ENCODE data around the gene SDC1. TPM values are rescaled to one million over a fixed set of nuclear protein-coding genes. Genes with fewer than 3 reads are reported as not detected.

SDC1 gene
- total RNA-seq, 4 donors from 2014 or later, result 729 to 864 (median 835) TPM

DNA sequence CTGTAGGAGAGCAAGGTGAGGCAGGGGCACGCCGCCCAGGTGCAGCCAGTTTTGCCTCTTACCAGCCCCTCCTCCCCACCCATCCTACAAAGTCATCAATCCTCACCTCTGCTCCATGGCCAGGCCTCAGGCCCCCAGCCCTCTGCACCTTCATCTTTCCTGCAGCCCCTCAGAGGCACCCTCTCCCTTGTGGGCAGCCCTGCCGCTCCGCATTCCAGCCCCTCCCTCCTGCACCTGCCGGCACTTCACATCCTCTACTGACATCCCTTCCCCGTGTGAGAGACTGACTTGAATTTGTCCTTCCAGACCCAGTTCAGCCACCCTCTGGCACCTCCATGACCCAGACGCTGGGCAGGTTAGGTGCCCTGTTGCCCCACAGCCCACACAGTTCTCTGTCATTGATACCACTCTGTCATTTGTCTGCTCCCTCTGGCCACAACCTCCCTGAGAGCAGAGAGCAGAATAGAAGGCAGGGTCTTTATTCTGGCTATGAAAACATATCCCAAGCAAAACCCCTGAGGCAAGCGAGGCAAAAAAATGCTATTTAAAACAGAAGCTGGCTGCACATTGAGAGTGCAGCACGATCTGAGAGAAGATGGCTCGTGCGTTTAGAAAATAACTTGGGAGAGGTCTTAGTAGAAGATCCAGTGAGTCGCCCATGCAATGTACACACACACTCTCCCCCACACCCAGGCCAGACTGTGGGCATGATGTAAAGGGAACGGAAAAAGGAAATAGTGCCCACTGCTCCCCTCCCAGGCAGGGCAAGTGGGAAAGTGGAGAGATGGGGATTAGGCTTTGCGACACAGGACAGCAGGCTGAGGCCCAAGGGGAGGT is 25.9 kb downstream of the SDC1 start:
- intact Hi-C loops (cut with DNase I; ENCODE audit: low total_unique reads), result no loop called here
- DNase-seq (ENCODE audit: low spot score in 2 of 2), result no peak
- WGBS, 2 donors, result 57 to 66% methylated on average over 14 of the region's 14 CpGs
- TF ChIP-seq, protein P1, sequence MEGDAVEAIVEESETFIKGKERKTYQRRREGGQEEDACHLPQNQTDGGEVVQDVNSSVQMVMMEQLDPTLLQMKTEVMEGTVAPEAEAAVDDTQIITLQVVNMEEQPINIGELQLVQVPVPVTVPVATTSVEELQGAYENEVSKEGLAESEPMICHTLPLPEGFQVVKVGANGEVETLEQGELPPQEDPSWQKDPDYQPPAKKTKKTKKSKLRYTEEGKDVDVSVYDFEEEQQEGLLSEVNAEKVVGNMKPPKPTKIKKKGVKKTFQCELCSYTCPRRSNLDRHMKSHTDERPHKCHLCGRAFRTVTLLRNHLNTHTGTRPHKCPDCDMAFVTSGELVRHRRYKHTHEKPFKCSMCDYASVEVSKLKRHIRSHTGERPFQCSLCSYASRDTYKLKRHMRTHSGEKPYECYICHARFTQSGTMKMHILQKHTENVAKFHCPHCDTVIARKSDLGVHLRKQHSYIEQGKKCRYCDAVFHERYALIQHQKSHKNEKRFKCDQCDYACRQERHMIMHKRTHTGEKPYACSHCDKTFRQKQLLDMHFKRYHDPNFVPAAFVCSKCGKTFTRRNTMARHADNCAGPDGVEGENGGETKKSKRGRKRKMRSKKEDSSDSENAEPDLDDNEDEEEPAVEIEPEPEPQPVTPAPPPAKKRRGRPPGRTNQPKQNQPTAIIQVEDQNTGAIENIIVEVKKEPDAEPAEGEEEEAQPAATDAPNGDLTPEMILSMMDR (IDR thresholded peaks at IDR 0.05), result no peak
- no peak for TF ChIP-seq POLR2A (IDR thresholded peaks at IDR 0.05)
- no peak overlapping the region for H3K4me3 ChIP-seq (ENCODE audit: low read depth, poor library complexity, severe bottlenecking)

DNA sequence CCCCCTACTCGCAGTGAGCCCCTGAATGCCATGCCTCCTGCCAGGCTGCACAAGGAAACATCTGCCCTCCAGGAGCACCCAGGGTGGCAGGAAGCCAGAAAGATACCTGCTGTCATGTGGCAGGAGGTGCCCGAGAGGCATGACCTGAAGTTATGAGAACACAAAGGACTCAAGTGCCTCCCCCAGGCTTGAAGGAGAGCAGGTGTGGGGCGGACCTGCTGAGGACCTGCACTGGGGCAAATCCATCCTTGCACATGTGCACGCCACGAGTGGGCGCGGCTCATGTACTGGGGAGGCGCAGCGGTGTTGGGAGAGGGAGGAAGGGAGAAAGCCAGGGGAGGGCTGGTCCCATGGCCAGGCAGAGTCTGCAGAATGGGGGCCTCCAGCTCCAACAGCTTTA is 26.9 kb downstream of the SDC1 start:
- WGBS, 2 donors, result 49 to 64% methylated on average over 9 of the region's 9 CpGs
- no peak overlapping the region for H3K4me3 ChIP-seq (ENCODE audit: low read depth, poor library complexity, severe bottlenecking)
- intact Hi-C loops (cut with DNase I; ENCODE audit: low total_unique reads), result no loop called here
- no peak for DNase-seq (ENCODE audit: low spot score in 2 of 2)
- no peak for TF ChIP-seq POLR2A (IDR thresholded peaks at IDR 0.05)
- TF ChIP-seq, protein P1 (IDR thresholded peaks at IDR 0.05), result no peak

DNA sequence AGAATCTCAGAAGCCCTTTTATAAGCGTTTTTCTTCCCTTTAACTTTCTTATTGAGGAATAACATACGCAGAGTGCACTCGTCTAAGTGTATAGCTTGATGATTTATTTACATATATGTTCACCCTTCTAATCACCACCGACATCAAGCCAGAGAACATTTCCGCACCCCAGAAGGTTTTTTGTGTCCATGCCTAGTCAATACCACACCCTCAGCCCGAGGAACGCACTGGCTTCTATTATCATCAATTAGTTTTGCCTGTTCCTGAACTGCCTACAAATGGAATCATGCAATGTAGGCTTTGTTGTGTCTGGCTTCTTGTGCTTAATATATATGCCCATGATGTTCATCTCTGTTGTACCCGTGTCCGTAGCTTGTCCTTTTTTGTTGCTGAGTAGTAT is 27.7 kb downstream of the SDC1 start:
- TF ChIP-seq, protein P1 (IDR thresholded peaks at IDR 0.05), result no peak
- TF ChIP-seq POLR2A (IDR thresholded peaks at IDR 0.05), result no peak
- H3K4me3 ChIP-seq (ENCODE audit: low read depth, poor library complexity, severe bottlenecking), result no peak overlapping the region
- WGBS, 2 donors, result 44 to 45% methylated on average over 9 of the region's 9 CpGs
- DNase-seq (ENCODE audit: low spot score in 2 of 2), result no peak
- intact Hi-C loops (cut with DNase I; ENCODE audit: low total_unique reads), result no loop called here

DNA sequence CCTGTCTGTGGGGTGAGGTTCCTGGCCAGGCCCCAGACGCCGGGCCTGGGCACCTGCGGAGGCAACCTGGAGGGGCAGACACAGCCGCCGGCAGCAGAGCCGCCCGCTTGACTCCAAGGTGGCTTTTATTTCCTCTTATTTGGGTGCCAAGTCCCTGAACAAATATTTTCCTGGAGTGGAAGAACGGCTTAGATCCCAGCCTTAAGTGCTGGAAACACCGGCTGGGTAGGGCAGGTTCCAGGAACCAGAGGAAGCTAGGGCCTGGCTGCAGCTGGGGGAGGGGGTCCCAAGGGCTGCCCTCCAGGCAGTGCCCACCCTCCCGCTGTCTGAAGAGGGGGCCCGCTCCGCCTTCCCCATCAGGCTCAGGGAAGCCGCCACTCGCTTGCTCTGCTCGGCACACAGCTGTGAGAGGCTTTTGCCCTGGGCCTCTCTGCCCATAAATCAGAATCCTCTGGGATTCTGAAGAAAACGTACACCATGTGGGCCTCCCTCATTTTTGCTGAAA is 28.2 kb downstream of the SDC1 start:
- DNase-seq (ENCODE audit: low spot score in 2 of 2), result no peak
- no peak overlapping the region for H3K4me3 ChIP-seq (ENCODE audit: low read depth, poor library complexity, severe bottlenecking)
- 42 to 53% methylated on average over 12 to 16 of the region's 16 CpGs for WGBS, 2 donors
- intact Hi-C loops (cut with DNase I; ENCODE audit: low total_unique reads), result no loop called here
- TF ChIP-seq, protein P1 (IDR thresholded peaks at IDR 0.05), result no peak
- TF ChIP-seq POLR2A (IDR thresholded peaks at IDR 0.05), result no peak

DNA sequence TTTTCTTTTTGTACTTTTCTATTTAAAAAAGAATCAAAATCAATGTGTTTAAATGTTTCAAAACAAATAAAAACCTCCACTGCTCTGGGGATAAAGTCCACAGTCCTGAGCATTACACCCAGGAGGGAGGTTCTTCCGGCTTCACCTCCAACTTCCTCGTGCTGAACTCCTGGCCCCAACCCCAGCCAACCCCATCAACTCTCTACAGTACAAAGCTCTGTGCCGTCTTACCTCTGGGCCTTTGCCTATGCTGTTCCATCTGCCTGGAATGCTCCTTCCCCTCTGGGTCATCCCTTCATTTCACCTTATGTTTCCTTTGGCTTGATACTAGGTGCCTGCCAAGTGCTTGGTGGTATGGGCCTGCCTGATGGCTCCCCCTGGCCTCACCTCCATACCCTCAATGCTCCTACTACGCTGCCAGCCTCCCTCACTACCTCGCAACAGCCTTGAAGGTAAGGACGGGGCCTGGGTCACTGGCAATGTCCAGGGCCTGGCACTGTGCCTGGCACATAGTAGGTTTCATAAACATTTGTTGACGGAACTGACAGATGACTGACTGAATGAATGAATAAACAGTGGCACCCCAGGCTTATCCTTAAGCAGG is 28.8 kb downstream of the SDC1 start:
- intact Hi-C loops (cut with DNase I; ENCODE audit: low total_unique reads), result no loop called here
- TF ChIP-seq POLR2A (IDR thresholded peaks at IDR 0.05), result no peak
- TF ChIP-seq, protein P1 (IDR thresholded peaks at IDR 0.05), result peak in 1 of 3 donors; percentile 18
- 64 to 79% methylated on average over 7 of the region's 7 CpGs for WGBS, 2 donors
- no peak for DNase-seq (ENCODE audit: low spot score in 2 of 2)
- H3K4me3 ChIP-seq (ENCODE audit: low read depth, poor library complexity, severe bottlenecking), result no peak overlapping the region
